ENCODE data around the gene RAD51B.

The RAD51B gene

GRCh38 chr14:68669111-68669511 lies 849.5 kb downstream of the RAD51B start:
- no peak for DNase-seq

GRCh38 chr14:68669603-68670358 lies 850.2 kb downstream of the RAD51B start:
- no peak for DNase-seq

GRCh38 chr14:68670359-68670715 lies 850.8 kb downstream of the RAD51B start:
- no peak for DNase-seq

- DNase-seq = no peak
Observed at GRCh38 chr14:68671909-68672308, 852.3 kb downstream of the RAD51B start.

- DNase-seq = no peak
Observed at GRCh38 chr14:68672609-68673285, 853.2 kb downstream of the RAD51B start.

GRCh38 chr14:68673464-68673863 lies 853.9 kb downstream of the RAD51B start:
- no peak for DNase-seq

GRCh38 chr14:68674538-68675232 lies 855.1 kb downstream of the RAD51B start:
- no peak for DNase-seq

GRCh38 chr14:68675233-68675577 lies 855.6 kb downstream of the RAD51B start:
- DNase-seq = no peak

GRCh38 chr14:68676511-68676943 lies 856.9 kb downstream of the RAD51B start:
- DNase-seq = no peak

GRCh38 chr14:68677476-68677875 lies 857.9 kb downstream of the RAD51B start:
- DNase-seq = no peak

GRCh38 chr14:68677901-68678300 lies 858.3 kb downstream of the RAD51B start:
- no peak for DNase-seq

- DNase-seq = no peak
Observed at GRCh38 chr14:68678471-68678870, 858.9 kb downstream of the RAD51B start.

GRCh38 chr14:68679301-68679700 lies 859.7 kb downstream of the RAD51B start:
- no peak for DNase-seq

GRCh38 chr14:68679746-68680467 lies 860.3 kb downstream of the RAD51B start:
- DNase-seq = no peak

- DNase-seq = no peak
Observed at GRCh38 chr14:68680541-68681051, 861.0 kb downstream of the RAD51B start.

GRCh38 chr14:68681256-68682011 lies 861.9 kb downstream of the RAD51B start:
- no peak for DNase-seq

- peak; percentile 52 for DNase-seq
Observed at GRCh38 chr14:68682166-68683103, 862.9 kb downstream of the RAD51B start.

GRCh38 chr14:68683326-68683725 lies 863.7 kb downstream of the RAD51B start:
- no peak for DNase-seq

GRCh38 chr14:68684466-68685418 lies 865.2 kb downstream of the RAD51B start:
- no peak for DNase-seq
